Colonic mucosa (tissue), 4 donors: Measurements from ENCODE around the gene CSNK1E. TPM values are rescaled to one million over a fixed set of nuclear protein-coding genes. Genes with fewer than 3 reads are reported as not detected.

Source experiments
- DNase-seq: peaks from one replicate; pipeline ENCODE4 v3.0.0-alpha.2; 2020
- H3K27ac ChIP-seq: fragments of 200-600 bp; one replicate; pipeline ENCODE4 v1.8.0; 2021
- H3K27me3 ChIP-seq: fragments of 200-600 bp; one replicate; pipeline ENCODE4 v1.8.0; 2021
- H3K36me3 ChIP-seq: fragments of 200-600 bp; one replicate; pipeline ENCODE4 v1.8.0; 2021
- H3K4me1 ChIP-seq: fragments of 200-600 bp; one replicate; pipeline ENCODE4 v1.8.0; 2021; ENCODE audit warnings: mild to moderate bottlenecking
- H3K4me3 ChIP-seq: fragments of 200-600 bp; one replicate; pipeline ENCODE4 v1.8.0; 2021
- H3K9ac ChIP-seq, 2 donors: one replicate each; pipeline ENCODE4 v1.7.0; 2013; ENCODE audit warnings: control low read depth in 2 of 2, low read depth in 2 of 2, low read length in 2 of 2
- H3K9me3 ChIP-seq: fragments of 200-600 bp; one replicate; pipeline ENCODE4 v1.8.0; 2021
- intact Hi-C: fragments of 100-400 bp; cut with DNase I; formaldehyde crosslinking; loops from one replicate; pipeline ENCODE4 v1.14.1; 2022
- total RNA-seq, 2 donors: library from RNA; stranded (reverse); fragmentation: NEBNext Ultra II Directional in 1 of 2; extraction: Animal tissue kit (Norgen Biotek cat#: 25700) in 1 of 2; gene quantifications; one replicate each; pipeline ENCODE4 v1.2.1, GENCODE V29; 2021
- TF ChIP-seq, protein P1 (sequence below): fragments of 200-600 bp; IDR thresholded peaks from one replicate; pipeline ENCODE4 v1.8.0; 2022; ENCODE audit warnings: antibody characterized with exemption, mild to moderate bottlenecking
- donor health status: healthy.
- donor health status: DM: no; HTN: no; CAD: no.
- donor health status: DM: no; HTN: no; CAD: no.

CSNK1E gene
- total RNA-seq, 2 donors from 2014 or later = 97.0 to 97.2 TPM

DNA sequence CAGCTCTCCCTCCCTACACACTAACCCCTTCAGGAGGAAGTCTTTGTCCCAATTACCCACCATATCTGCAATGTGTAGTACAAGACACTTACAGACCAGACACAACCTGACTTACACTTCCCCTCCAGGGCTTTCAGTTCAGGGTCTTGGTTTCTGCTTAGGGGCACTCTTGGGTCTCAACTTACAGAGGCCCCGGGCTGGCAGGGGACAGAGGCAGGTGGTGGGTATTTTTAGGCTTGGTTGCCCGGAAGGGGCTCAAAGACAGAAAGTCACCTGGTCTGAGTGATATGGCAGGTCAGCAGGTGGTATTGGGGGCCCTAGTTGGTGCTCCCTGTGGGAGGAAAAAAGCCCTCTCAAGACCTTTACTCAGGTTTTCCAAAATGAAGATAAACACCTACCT, 41.1 kb downstream of the CSNK1E start:
- no peak overlapping the region for H3K4me3 ChIP-seq
- DNase-seq = no peak
- no peaks in the 10 kb centered on the region for H3K27me3 ChIP-seq
- no peak overlapping the region for H3K9ac ChIP-seq
- intact Hi-C loops = no loop called here
- no peaks in the 10 kb centered on the region for H3K36me3 ChIP-seq
- H3K27ac ChIP-seq = no peak overlapping the region
- peaks cover 15% of the 10 kb centered on the region for H3K4me1 ChIP-seq
- TF ChIP-seq, protein P1, sequence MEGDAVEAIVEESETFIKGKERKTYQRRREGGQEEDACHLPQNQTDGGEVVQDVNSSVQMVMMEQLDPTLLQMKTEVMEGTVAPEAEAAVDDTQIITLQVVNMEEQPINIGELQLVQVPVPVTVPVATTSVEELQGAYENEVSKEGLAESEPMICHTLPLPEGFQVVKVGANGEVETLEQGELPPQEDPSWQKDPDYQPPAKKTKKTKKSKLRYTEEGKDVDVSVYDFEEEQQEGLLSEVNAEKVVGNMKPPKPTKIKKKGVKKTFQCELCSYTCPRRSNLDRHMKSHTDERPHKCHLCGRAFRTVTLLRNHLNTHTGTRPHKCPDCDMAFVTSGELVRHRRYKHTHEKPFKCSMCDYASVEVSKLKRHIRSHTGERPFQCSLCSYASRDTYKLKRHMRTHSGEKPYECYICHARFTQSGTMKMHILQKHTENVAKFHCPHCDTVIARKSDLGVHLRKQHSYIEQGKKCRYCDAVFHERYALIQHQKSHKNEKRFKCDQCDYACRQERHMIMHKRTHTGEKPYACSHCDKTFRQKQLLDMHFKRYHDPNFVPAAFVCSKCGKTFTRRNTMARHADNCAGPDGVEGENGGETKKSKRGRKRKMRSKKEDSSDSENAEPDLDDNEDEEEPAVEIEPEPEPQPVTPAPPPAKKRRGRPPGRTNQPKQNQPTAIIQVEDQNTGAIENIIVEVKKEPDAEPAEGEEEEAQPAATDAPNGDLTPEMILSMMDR = no peak
- H3K9me3 ChIP-seq = no peaks in the 10 kb centered on the region

DNA sequence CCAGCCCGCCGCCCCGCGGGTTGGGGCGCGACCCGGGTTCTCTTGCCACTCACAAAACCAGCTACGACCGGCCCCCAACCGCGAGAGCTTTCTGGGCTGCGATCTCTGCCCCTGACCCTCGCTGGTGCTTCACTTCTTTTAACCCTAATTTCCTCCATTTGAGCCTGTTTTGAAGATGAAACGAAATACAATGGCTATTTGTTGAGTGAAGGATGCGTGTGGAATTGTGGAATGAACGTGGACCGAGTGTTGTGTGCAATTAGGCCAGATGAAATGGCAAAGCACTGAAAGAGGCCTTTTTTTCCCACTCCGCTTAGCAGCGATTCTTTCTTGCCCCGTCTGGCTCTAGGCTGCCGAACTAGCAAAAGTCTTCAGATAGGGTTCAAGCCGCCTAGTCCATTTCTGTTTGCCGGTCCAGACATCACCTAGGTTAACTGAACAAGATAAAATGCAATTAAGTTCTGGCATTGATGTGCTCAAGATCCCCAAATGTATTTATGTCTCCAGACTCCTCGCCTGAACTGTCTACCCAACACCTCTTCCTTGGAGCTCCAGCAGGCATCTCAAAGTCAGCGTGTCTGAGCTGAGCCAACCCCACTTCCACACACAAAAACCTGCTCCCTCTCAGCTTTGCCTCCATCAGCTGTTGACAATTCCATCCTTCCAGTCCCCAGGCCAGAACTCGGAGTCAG, 44.0 kb downstream of the CSNK1E start:
- DNase-seq = no peak
- H3K27me3 ChIP-seq = no peaks in the 10 kb centered on the region
- H3K4me1 ChIP-seq = peaks cover 28% of the 10 kb centered on the region
- peak overlapping the region; percentile 54 to 80 for H3K9ac ChIP-seq
- peak overlapping the region; percentile 72 for H3K27ac ChIP-seq
- TF ChIP-seq, protein P1 = no peak
- intact Hi-C loops = loop anchor here (5.0 kb wide), 1 partner anchor 39 kb away; no protein-coding TSS in a partner anchor
- no peaks in the 10 kb centered on the region for H3K9me3 ChIP-seq
- H3K4me3 ChIP-seq = peak overlapping the region; percentile 99
- no peaks in the 10 kb centered on the region for H3K36me3 ChIP-seq

DNA sequence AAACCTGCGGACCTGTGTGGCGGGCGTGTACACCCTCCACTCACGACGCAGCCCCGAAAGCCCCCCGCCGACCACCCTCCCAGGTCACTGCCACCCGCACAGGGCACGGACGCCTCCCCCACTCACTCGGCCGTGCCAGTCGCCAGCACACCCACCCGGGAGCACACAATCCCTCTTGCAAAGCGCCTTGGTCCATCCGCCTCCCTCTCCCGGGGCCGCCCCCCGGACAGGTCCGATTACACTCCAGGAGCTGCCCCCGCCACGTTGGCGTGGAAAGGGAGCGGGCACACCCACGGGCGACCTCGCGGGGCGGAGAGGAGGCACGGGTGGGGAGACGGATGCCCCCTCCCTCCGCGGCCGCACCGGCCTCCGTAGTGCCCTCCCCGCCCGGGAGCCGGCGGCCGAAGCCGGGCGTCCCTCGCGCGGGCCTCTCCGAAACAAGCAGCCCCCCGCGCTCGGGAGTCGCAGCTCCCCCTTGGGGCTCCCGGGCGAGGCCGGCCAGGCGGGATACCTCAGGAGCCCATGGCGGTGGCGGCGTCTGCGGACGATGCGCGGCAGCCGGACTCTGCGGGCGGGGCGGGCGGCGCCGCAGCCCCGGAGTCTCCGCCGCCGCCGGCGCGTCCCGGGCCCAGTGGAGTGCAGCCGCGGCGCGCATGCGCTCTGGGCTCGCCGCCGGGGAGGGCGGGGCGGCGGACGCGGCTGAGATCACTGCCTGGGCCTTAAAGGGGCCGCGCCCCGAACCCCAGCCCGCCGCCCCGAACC, 44.7 kb downstream of the CSNK1E start, which contains the start of gene TMEM184B:
TMEM184B (minus strand) TSS at position 638 of the 762 bp plus-strand sequence. CDS start 25,049 bp downstream, outside the sequence.
- Histone ChIP-seq H3K9me3 (no peaks in the 10 kb centered on the region), H3K9ac (peak within 1 kb of the TSS; percentile 82 to 97), H3K4me3 (peak within 1 kb of the TSS; percentile 99), H3K4me1 (peaks cover 28% of the 10 kb centered on the region), H3K36me3 (no peaks in the 10 kb centered on the region), H3K27me3 (no peaks in the 10 kb centered on the region), H3K27ac (peak within 1 kb of the TSS; percentile 72)
- intact Hi-C loops = loop anchor here (5.0 kb wide), 1 partner anchor 40 kb away; no protein-coding TSS in a partner anchor
- TF ChIP-seq, protein P1 = no peak
- peak; percentile 75 for DNase-seq

DNA sequence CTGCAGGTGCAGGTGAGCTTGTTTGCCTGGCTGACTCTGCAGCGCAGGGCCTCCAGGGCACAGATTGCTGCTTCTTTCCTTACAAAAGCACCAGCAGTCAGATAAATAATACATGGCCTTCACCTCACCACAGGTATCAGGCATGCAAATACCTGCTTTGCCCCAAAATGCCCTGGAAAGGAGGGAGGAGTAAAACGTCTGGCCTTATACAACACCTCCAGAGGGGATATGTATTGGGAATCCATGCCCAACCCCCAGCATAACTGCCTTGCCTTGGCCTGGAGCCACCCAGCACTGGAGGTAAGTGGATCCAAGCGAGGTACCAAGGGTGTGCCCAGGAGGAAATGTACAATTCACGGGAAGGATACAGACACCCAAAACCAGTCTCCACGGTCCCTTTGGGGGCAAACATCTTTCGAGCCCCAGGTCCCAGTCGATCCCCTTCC, 45.3 kb downstream of the CSNK1E start:
- Histone ChIP-seq H3K4me3 (peak overlapping the region; percentile 99), H3K9me3 (no peaks in the 10 kb centered on the region), H3K27ac (peak overlapping the region; percentile 72), H3K27me3 (no peaks in the 10 kb centered on the region), H3K4me1 (peaks cover 28% of the 10 kb centered on the region), H3K36me3 (no peaks in the 10 kb centered on the region), H3K9ac (peak overlapping the region; percentile 82 to 97)
- TF ChIP-seq, protein P1 = no peak
- intact Hi-C loops = loop anchor here (5.0 kb wide), 1 partner anchor 40 kb away; no protein-coding TSS in a partner anchor
- DNase-seq = peak; percentile 80

DNA sequence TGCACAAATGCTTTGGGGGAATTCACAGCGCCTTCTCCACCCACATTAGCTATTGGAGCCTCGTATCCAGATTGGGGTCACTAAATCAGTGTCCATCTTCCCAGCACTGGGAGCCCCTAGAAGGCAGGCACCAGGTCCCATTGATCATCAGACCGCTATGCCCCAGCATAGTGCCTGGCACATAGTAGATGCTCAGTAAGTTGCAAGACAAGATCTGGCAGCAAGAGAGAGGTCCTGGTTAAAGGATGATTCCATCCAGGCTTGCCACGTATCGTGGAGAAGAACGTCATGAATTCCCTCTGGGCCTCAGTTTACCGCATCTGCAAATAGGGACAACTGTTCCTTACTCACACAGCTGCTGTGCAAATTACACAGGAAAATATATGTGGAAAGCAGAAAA, 46.1 kb downstream of the CSNK1E start:
- Histone ChIP-seq H3K9me3 (no peaks in the 10 kb centered on the region), H3K27me3 (no peaks in the 10 kb centered on the region), H3K27ac (no peak overlapping the region), H3K9ac (peak overlapping the region; percentile 82 to 97), H3K36me3 (no peaks in the 10 kb centered on the region), H3K4me3 (no peak overlapping the region), H3K4me1 (peaks cover 31% of the 10 kb centered on the region)
- DNase-seq = no peak
- intact Hi-C loops = loop anchor here (5.0 kb wide), 1 partner anchor 41 kb away; no protein-coding TSS in a partner anchor
- TF ChIP-seq, protein P1 = no peak
